GM21381 (cell line): ENCODE data around the gene ABI1.
A peak's percentile ranks its signal among the peaks of the same experiment; 100 is the strongest.
"Not testable (repeated sequence)": the region's sequence is repeated elsewhere in the genome, so short reads cannot be mapped to it uniquely, and the experiment has no call there.

Experiments
- ATAC-seq: cut with Tn5 transposase; IDR thresholded peaks from one replicate; pipeline ENCODE4 v1.9.1; 2021; ENCODE audit warnings: mild to moderate bottlenecking, moderate library complexity; ENCODE audit not compliant: unreplicated experiment

ABI1 gene

GRCh38 chr10:26805567-26806245 is 55.1 kb downstream of the ABI1 start:
- ATAC-seq = no peak

GRCh38 chr10:26804418-26805393 is 56.1 kb downstream of the ABI1 start:
- ATAC-seq = no peak

DNA sequence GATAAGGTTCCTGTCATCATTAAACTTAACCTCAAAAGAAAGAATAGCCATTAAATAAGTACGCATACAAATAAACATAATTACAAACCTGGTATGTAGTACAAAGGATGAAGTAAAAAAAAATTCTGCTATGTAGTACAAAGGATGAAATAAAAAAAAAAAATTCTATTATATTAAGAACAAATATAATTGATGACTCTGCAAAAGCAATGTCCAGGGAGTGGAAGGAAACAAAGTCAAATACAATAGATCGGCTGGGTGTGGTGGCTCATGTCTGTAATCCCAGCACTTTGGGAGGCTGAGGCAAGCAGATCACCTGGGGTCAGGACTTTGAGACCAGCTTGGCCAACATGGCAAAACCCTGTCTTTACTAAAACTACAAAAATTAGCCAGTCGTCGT is 56.9 kb downstream of the ABI1 start:
- no peak for ATAC-seq

DNA sequence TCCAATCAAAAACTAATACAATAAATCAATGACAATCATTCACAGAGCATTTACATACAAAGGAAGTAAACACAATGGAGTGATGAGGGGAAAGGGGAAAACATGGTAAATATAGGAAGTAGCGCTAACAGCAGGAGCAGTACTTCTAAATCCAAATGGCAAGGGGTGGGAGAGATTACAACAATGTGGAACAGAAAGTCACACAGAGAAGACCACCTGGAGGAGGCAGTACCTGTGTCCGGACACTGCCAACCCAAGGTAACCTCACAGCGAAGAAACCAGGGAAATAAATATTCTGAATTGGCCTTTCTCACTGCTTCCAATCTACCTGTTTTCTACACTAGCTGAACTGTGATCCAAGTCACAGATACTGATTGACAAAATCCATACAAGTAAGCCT is 58.2 kb downstream of the ABI1 start:
- ATAC-seq = no peak

DNA sequence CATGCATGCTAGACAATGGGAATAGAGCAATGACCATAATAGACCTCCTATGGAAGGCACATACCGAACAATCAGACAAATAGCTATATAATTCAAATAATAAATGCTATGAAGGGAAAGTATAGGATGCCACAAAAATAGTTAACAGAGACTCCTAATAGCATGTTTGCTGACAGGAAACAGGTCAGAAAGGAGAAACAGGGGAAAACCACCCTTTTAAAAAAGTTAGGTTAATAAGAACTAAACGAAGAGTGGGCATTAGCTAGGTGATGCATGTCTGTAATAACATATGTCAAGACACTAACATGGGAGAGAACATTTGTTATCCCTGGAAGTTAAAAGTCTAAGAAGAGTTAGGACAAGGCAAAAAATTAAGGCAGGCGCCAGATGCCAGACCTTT is 58.9 kb downstream of the ABI1 start:
- no peak for ATAC-seq

GRCh38 chr10:26801274-26801673 is 59.5 kb downstream of the ABI1 start:
- no peak for ATAC-seq

DNA sequence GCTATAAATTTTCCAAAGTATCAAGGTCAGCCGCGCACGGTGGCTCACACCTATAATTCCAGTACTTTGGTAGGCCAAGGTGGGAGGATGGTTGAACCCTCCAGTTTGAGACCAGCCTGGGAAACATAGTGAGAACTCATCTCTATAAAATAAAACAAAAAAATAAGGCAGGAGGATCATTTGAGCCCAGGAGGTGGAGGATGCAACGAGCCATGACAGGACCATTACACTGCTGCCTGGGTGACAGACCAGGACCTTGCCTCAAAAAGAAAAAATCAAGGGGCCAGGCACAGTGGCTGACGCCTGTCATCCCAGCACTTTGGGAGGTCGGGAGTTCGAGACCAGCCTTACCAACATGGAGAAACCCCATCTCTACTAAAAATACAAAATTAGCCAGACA is 60.3 kb downstream of the ABI1 start:
- no peak for ATAC-seq

DNA sequence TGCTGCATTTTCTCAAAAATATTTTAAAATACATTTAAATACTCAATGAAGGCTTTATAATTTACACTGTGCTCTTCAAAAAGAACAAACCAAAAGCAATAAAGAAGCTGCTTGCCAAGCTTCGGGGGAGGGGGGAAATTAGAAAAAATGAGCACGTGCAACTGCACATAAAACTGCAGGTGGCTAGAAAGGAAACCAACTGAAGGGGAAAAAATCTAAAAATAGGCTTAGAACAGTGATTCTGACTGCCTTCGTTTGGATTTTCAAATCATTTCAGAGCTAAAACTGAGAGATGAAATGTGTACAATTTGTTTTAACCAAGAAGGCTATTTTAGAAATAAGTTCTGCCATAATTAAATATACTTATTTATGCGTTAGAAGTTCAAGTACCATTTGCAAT is 61.4 kb downstream of the ABI1 start:
- peak; percentile 51 for ATAC-seq

DNA sequence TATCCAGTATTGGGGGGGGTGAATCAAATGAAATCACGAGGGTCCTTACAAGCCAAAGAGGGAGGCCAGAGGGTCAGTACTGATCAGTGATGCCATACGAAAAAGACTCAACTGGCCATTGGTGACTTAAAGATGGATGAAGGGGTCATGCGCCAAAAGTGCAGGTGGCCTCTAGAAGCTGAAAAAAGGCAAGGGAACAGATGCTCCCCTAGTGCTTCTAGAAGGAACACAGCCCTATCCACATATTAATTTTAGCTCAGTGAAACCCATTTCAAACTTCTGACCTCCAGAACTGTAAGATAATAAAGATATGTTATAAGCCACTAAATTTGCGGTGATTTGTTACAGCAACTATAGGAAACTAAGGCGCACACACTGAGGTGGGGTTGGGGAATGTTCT is 62.5 kb downstream of the ABI1 start:
- no peak for ATAC-seq

DNA sequence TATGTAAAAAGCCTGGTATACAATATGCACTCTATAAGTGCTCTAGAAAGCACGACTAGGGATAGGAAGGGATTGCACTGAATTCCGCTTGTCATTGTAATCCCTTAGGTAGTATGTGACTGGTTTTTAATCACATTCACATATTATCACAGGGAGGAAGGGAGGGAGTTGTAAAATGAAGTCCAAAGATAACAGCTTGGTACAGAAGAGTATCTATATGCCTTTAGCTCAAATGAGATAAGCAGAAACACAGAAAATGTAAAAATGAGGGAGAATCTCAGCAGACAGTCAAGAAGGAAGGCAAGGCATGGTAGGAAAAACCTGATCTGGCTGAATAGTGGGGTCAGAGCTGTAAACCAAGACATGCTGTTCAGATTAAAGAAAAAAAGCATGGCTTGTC is 63.4 kb downstream of the ABI1 start:
- ATAC-seq = no peak

DNA sequence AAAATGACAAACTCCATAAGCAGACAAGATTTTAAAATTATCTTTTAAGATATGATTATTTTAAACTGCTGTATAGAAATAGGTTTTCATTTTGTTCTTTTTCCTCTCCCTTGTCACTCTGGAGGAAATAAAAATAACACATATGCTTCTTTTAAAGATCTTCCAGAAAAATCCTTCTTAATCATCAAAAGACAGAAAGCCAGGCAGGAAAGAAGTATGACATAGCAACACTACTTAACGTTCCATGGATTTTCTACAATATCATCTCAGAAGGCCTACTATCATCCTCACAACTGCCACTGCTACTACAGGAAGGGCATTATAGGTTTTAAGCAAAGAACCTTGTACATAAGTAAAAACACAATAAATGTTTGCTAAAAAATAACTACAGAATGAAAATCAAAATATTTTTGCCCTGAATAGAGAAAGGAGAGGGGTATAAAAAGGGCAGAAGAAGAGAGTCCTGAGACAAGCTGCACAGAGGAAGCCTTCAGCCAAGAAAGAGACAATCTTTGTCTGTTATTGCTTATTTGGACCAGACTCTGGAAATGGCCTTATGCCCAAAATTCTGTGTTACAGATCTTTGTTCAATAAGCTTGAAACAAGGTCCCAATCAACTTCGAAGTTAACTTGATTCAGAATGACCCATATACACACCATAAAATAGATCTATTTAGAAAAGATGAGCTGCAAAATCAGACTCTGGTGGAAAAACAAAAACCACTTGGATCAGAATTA is 67.8 kb downstream of the ABI1 start:
- no peak for ATAC-seq

GRCh38 chr10:26790221-26790995 is 70.3 kb downstream of the ABI1 start:
- no peak for ATAC-seq

DNA sequence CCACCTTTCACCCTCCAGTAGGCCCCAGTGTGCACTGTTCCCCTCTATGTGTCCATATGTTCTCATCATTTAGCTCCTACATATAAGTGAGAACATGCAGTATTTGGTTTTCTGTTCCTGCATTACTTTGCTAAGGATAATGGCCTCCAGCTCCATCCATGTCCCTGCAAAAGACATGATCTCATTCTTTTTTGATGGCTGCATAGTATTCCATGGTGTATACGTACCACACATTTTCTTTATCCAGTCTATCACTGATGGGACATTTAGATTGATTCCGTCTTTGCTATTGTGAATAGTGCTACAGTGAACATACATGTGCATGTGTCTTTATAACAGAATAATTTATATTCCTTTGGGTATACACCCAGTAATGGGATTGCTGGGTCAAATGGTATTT is 71.0 kb downstream of the ABI1 start:
- ATAC-seq = not testable (repeated sequence)

- no peak for ATAC-seq
Measured at GRCh38 chr10:26787362-26787761, 73.4 kb downstream of the ABI1 start.

GRCh38 chr10:26781797-26782196 is 79.0 kb downstream of the ABI1 start:
- no peak for ATAC-seq

- ATAC-seq = peak; percentile 64
Measured at GRCh38 chr10:26780793-26781601, 79.8 kb downstream of the ABI1 start.

DNA sequence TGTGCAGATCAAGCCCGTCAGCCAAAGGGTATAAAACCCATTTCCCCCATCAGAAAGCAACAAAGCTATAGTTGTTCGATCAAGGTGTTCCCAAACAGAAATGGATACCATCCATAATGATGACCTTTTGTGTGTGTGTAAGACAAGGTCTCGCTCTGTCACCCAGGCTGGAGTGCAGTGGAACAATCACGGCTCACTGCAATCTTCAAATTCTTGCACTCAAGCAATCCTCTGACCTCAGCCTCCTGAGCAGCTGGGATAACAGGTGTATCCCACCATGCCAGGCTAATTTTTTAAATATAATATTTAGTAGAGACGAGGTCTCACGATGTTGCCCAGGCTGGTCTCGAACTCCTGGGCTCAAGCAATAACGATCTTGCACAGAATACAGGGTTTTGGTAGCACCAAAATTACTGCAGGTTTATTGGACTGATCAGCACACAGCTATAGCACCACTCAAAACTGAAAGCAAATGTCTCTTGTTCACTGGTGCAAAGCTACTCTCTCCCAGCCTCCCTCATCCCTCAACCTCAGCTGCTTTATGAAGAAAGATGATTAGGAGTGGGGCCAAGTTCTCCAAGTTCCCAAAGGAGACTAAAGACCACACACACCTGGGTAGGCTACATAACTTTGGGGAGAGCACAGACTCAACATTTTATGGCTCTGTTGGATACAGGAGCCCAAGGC is 80.5 kb downstream of the ABI1 start:
- ATAC-seq = no peak

DNA sequence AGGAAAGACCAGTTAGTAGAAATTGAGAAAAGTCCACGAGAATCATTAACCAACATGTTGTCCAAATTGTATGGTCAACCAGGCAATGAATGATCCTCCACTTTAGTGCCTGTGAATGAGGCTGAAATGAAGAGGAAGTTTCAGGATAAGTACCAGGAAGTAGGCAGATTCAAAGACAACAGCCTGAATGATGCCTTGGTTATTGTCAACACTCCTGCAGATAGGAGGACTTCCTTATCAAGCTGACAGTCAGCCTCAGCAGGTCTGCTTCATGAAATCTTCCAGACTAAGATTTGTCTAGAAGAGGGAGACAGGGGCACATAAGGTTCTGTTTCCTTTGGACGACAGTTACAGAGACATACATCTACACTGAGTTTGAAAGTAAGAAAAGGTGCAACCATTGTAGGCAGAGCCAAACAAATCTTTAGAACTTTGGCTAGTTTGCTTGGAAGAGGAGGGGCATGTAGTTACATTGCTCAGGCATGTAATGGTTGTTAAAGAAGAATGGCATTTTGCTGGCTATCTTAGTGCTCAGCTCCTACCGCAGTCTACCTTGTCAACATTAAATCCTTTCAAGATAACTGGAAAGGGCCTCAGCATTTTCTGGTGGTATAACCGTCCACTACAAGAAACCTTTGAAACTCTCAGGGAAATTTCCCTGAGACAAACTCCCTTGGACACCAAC is 81.4 kb downstream of the ABI1 start:
- ATAC-seq = no peak

DNA sequence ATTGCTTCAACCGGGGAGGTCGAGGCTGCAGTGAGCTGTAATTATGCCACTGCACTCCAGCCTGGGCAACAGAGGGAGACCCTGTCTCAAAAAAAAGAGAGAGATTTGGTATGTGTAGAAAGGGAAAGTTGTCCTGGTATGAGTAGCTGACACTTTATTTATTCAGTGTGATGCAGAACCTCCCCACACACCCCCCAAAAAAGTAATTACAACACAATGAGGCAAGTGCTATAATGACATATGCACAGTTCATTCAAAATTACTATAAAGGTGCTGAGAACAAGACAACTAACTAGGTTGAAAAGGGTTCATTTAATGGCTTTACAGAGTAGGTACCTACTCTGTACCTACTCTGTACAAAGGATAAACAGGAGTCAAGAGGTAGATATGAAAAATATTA is 83.1 kb downstream of the ABI1 start:
- ATAC-seq = no peak
